Right lung (tissue), 5 donors: ENCODE data around the gene APP. TPM values are rescaled to one million over a fixed set of nuclear protein-coding genes. Genes with fewer than 3 reads are reported as not detected.

Source experiments
- DNase-seq, 2 donors: peaks; one replicate each; pipeline ENCODE4 v3.0.0-alpha.2; 2013
- polyA plus RNA-seq, 5 donors: library from polyadenylated mRNA; unstranded; fragments of 120-200 nt; gene quantifications; one replicate each; pipeline versions ENCODE4 v1.2.1 to v1.2.3, GENCODE V29; 2013; ENCODE audit warnings: inconsistent platforms in 1 of 5, low replicate concordance in 1 of 5; ENCODE audit not compliant: insufficient read length in 5 of 5, insufficient read depth in 1 of 5

The APP gene
- polyA plus RNA-seq, 5 donors = 524 to 664 (median 583) TPM

- no peak for DNase-seq
These were observed 262.1 kb downstream of the APP start for GRCh38 chr21:25908495-25908894.

- no peak for DNase-seq
These were observed 262.8 kb downstream of the APP start for GRCh38 chr21:25907573-25908275.

GRCh38 chr21:25906587-25906986, 264.0 kb downstream of the APP start:
- DNase-seq = no peak

DNA sequence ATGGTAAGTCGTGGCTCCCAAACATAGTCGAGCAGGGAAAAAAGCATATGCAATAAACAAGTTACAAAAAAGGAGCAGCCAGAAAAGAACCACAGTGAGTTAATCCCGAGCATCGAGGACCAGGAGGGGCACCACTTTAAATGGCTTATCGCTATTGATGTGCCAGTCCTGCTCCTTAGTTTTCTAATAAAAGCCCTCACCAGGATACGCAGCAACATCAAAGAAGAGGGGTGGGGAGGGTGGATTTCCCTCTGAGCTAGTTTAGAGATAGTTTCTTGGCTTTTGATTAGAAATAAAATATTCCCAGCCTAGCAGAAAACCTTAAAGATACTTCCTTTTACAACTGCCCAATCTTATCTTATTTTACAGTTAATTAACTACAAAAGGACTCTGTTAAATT, 265.4 kb downstream of the APP start:
- DNase-seq = no peak

DNA sequence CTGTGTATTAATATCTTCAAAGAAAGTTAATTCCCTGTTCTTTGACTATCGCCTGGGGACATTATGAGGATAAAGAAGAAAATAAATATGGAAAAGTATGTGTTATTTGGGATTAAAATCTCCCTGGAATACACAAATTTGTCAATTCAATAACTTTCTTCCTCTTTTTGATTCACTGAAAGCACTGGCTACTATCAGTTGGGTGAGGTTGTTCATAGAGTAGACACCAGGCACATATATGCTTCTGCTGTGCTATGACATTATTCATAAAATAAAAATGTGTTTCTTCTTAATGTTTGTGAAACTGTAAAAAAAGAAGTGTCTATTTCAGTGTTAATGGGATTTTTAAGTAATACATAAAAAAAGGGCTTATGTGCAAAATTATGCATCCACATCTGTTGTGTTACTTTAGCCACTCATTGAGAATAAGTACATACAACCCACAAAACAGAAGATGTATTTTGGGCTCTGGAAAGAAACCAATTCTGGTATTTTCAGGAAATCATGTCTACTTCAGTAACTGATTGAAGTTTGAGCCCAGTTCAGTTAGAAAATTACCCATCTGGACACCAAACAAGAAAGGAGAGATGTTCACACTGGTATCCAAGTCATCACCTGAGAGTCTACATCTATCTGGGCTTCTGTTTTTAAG, 266.4 kb downstream of the APP start:
- DNase-seq = no peak

- no peak for DNase-seq
These were observed 267.0 kb downstream of the APP start for GRCh38 chr21:25903607-25904006.

DNA sequence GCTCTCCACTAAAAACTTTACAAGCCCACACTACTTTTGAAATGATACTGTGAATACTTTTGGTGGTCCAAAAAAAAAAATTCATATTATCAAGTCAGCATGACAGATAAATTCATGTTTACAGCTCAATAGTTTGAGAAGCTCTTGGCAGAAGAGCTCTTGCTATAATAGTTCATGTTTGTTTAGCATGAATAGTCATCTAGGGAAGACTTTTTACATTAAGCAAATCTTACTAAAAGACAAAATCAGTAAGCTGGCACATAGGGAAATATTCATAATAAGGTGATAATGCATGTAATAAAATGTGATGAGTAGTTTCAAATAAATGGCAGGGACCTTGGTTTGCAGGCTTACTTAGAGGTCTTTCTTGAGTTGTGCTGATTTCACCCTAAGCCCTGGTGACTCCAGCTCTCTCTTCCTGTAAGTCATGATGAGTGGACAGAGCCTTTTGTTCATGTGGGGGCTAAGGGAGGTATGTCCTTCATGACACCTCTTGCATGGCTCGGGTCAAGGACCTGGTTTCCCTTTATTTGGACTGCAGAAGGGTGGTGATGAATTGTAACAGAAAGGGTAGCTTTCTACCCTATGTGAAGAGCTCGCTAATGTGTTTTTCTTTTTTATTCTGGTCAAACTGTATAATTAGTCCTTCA, 269.1 kb downstream of the APP start:
- DNase-seq = no peak

DNA sequence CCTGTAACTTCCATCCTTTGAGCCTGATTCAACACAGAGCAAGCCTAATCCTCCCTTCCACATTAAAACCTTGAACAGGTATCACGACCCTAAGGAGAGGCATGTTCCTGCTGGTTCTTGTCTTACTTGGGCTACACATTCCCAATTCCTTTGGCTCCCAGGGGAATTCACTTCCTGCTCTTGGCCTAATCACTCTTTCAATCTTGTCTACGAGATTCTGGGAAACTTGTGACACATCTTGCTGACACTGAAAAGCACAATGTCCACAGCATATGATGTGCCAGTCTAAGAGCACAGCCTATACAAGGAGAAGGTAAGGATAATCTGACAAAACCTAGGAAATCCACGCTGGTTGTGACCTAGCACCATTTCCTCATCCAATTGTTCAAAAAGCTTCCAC, 271.9 kb downstream of the APP start:
- no peak for DNase-seq

DNA sequence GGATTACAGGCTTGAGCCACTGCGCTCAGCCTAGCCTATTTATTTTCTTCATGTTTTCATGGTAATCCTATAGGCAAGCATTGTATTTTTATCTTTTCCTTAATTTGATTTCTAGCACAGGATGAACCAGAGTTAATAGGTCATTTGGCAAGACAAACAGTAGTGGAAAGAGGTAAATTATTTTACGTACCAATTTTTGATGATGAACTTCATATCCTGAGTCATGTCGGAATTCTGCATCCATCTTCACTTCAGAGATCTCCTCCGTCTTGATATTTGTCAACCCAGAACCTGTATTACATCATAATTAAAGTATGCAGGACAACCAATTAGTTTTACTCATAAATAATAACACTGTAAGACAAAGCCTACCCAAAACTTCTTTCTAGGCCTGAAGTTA, 273.2 kb downstream of the APP start:
- no peak for DNase-seq

DNA sequence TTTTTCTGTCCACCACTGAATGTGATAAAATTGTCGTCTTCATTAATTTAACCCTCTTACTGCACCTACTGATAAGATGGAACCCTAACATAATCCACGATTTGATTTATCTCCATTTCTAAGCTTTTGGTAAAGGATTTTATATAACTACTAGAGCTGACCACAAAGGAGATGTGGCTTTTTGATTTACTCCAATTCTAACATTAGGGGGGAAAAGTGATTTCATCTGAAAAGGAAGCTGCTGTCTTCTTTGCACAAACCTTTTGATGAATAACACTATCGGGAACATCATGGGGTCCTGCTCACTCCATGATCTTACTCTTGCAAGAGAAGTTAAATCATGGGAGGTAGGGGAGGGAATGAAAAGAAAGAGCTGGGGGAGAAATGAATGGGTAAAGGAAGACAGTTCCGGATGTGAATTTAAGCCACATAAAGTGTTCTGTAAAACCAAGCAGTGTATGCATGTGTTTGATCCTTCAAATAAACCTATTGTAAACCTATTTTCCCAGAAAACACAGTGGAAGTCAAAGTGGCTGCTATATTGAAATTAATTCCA, 274.0 kb downstream of the APP start:
- no peak for DNase-seq

- DNase-seq = no peak
These were observed 274.9 kb downstream of the APP start for GRCh38 chr21:25895565-25896205.

GRCh38 chr21:25893191-25893590, 277.4 kb downstream of the APP start:
- no peak for DNase-seq

DNA sequence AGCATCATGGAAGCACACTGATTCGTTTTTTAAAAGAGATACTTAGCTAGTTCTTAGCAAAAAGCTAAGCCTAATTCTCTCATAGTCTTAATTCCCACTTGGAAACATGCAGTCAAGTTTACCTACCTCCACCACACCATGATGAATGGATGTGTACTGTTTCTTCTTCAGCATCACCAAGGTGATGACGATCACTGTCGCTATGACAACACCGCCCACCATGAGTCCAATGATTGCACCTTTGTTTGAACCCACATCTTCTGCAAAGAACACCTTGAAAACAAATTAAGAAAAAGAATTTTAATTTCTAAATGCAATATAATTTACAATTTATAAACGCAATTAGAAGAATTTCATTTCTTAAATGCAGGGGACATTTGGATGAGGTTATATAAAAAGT, 279.0 kb downstream of the APP start:
- no peak for DNase-seq

DNA sequence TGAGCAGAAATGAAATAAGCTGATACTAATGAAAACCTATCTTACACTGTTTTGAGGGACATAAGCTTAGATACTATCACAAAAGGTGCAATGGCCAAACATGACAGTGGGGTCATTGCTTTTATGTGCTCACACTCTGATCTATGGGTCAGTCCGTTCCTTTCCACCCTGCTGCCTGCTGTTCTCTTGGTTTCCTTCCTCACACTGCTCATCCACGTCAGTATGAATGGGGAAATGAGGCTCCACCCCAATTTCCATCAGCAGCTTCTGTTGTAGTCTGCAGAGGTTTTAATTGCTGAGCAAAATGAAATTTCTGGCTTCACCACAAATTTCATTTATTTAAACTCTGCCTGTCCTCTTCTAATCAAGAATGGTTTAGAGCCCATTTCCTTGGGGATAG, 280.6 kb downstream of the APP start:
- DNase-seq = no peak

DNA sequence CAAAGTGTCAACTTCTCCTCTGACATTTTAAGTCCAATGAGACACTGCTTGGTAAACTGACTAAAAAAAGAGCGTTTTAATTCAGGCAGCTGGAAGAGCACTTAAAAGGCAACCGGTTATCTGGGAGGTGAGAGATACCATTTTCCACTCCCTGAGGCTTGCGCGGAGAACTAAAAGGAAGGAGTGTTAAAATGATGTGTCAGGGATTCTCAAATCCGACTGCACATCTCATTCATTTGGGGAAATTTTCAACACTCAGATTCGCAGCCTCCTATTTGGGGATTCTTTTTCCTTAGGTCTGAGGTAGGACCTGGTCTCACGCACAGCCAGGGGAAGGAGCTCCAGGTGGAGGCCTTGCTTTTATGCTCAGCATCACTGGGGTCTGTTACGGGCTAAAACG, 281.9 kb downstream of the APP start:
- no peak for DNase-seq

GRCh38 chr21:25887646-25888306, 282.8 kb downstream of the APP start:
- no peak for DNase-seq

GRCh38 chr21:25887166-25887565, 283.4 kb downstream of the APP start:
- DNase-seq = no peak

GRCh38 chr21:25885880-25886279, 284.7 kb downstream of the APP start:
- no peak for DNase-seq

DNA sequence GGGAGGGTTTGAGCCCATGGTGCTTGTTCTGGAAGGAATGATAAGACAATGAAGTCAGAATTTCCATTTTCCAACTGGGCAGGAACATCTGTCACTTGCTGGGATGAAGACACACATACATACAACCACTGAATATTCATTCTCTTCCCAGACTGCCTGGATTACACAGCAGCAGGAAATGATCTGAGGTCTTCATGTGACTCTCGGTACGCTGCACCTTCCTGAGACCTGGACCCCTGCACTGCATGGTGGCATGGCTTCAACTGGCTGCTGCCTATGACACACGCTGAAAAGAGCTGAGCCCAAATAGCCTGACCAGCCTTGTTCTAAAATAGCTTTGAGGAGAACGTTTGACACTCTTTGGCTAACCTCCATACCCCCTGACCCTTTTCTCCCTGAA, 285.2 kb downstream of the APP start:
- DNase-seq = no peak

DNA sequence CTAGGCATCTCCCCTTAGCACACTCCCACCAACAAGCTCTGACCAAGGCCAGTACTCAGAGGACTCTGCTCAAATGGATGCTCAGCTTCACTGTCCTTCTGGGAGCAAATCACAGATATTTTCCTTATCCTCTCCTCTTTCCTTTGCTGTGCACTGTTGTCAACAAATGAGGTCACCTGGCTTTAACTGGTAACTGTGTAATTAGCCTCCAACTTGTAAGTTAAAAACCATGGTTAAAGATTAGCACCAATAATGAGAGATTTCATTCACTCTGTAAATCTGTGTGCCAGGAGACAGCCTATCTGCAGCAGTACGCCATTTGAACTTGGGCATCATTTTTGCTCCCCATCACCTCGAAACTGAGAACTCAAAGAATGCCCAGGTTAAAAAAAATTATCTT, 286.3 kb downstream of the APP start:
- DNase-seq = no peak

DNA sequence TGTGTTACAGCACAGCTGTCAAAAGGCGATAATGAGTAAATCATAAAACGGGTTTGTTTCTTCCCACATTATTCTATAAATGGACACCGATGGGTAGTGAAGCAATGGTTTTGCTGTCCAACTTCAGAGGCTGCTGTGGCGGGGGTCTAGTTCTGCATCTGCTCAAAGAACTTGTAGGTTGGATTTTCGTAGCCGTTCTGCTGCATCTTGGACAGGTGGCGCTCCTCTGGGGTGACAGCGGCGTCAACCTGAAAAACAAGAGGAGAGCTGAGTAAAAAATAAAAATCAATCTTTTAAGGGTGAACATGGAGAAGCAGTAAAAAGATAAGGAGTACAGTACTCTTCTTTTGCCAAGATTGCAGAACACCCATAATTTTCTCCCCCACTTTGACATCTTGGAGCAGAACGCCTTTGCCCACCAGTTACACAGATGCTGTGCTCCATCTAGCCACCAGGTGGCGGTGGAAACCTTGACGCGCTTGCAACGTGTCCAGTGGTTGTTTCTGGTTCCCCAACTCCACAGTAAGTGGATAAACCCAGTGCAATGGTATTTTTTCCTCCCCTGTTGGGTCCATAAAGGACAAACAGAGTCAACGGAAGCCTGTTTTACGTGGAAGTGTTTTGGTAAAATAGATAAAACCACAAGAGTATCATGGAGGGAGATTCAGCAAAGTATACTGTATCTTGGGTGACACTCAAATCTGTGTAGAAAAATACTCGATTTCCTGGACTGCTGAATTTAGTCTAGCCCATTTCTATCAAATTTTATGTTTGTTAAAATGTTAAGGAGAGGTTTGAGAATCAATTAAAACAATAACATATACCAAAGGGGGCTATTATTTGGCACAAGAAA, 288.8 kb downstream of the APP start:
- peak; percentile 47 to 63 for DNase-seq
